B cell (primary cell): ENCODE results near the gene CSNK2B.

ENCODE experiments used
- CTCF ChIP-seq: fragments of 200-600 bp; IDR thresholded peaks from one replicate; pipeline ENCODE4 v1.8.0; 2022; ENCODE audit warnings: antibody characterized with exemption, mild to moderate bottlenecking
- EZH2 ChIP-seq: IDR thresholded peaks from 2 replicates; pipeline ENCODE4 v1.6.1; 2012; ENCODE audit warnings: borderline replicate concordance, low read depth, mild to moderate bottlenecking, moderate library complexity, low read length; ENCODE audit not compliant: insufficient read depth, poor library complexity, severe bottlenecking

- no peak for TF ChIP-seq CTCF
- TF ChIP-seq EZH2: no peak
These were observed 4.4 kb upstream of the CSNK2B start for GRCh38 chr6:31661262-31662123.
